GM12872 (cell line): ENCODE results near the gene MINK1.

Source experiments
- TF ChIP-seq, protein P1 (sequence below): IDR thresholded peaks from 3 replicates; pipeline ENCODE4 v1.5.1; 2011; ENCODE audit warnings: low read depth, mild to moderate bottlenecking, low read length, moderate library complexity; ENCODE audit not compliant: insufficient read depth

MINK1 gene

GRCh38 chr17:4896332-4897197 lies 63.4 kb downstream of the MINK1 start:
- TF ChIP-seq, protein P1, sequence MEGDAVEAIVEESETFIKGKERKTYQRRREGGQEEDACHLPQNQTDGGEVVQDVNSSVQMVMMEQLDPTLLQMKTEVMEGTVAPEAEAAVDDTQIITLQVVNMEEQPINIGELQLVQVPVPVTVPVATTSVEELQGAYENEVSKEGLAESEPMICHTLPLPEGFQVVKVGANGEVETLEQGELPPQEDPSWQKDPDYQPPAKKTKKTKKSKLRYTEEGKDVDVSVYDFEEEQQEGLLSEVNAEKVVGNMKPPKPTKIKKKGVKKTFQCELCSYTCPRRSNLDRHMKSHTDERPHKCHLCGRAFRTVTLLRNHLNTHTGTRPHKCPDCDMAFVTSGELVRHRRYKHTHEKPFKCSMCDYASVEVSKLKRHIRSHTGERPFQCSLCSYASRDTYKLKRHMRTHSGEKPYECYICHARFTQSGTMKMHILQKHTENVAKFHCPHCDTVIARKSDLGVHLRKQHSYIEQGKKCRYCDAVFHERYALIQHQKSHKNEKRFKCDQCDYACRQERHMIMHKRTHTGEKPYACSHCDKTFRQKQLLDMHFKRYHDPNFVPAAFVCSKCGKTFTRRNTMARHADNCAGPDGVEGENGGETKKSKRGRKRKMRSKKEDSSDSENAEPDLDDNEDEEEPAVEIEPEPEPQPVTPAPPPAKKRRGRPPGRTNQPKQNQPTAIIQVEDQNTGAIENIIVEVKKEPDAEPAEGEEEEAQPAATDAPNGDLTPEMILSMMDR: no peak

DNA sequence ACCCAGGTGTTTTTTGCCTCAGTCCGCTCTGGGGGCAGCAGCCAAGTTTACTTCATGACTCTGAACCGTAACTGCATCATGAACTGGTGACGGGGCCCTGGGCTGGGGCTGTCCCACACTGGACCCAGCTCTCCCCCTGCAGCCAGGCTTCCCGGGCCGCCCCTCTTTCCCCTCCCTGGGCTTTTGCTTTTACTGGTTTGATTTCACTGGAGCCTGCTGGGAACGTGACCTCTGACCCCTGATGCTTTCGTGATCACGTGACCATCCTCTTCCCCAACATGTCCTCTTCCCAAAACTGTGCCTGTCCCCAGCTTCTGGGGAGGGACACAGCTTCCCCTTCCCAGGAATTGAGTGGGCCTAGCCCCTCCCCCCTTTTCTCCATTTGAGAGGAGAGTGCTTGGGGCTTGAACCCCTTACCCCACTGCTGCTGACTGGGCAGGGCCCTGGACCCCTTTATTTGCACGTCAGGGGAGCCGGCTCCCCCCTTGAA lies 64.1 kb downstream of the MINK1 start:
- TF ChIP-seq, protein P1: no peak

- TF ChIP-seq, protein P1: no peak
Measured at GRCh38 chr17:4897785-4898184, 64.6 kb downstream of the MINK1 start.

- TF ChIP-seq, protein P1: no peak
Measured at GRCh38 chr17:4898351-4898750, 65.2 kb downstream of the MINK1 start.

DNA sequence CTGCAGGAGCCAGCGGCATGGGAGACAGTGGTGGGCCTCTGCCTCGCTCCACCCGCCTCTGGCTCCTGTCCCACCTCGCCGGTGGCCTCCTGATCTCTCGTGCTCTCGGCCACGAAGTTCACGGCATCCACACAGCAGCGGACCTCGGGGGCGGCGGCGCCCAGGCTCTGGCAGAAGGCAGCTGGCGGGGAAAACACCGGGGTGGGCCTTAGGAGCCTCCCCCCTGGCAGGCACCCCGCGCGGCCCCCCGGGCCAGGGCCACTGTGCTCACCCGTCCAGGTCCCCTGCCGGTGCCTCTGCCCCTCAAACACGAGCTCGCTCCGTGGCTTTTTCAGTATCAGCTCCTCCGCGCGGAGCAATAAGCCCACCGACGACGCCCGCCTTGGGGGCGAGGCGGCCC lies 65.8 kb downstream of the MINK1 start:
- TF ChIP-seq, protein P1: no peak

DNA sequence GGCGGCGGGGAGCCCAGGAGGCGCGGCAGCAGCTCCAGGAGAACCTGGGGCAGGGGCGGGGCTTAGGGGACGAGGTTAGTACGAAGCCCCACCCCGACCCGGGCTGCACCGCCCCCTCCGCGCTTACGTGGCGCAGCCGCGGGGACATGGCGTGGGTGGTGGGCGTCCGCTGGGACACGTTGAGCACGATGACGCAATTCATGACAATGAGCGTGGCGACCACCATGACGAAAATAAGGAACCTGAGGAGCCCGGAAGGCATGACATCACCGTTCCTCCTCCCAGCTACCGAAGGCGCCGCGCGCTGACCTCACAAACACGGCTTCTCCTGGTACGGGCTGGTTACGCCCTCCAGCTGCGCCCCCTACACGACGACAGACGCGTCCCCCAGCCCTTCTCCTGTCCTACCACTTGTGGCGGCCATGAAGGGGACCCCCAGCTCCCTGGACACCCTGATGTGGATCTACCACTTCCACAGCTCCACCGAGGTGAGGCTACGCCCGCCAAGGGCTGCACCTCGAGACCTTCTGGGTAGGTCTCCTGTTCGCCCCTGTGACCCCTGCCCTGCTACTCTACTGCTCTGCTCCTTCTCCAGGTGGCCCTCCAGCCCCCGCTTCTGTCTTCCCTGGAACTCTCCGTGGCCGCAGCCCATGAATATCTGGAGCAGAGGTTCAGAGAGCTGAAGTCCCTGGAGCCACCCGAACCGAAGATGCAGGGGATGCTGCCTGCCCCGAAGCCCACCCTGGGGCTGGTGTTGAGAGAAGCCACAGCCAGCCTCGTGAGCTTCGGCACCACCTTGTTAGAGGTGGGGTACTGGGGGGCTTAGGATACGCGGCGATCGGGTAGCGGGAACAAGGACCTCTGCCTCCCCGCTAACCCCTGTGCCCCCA lies 66.4 kb downstream of the MINK1 start, which contains the start of gene C17orf107:
Gene C17orf107 (plus strand): TSS at position 196 of the 890 bp plus-strand sequence. CDS start 227 bp downstream, at position 423.
- TF ChIP-seq, protein P1: no peak

DNA sequence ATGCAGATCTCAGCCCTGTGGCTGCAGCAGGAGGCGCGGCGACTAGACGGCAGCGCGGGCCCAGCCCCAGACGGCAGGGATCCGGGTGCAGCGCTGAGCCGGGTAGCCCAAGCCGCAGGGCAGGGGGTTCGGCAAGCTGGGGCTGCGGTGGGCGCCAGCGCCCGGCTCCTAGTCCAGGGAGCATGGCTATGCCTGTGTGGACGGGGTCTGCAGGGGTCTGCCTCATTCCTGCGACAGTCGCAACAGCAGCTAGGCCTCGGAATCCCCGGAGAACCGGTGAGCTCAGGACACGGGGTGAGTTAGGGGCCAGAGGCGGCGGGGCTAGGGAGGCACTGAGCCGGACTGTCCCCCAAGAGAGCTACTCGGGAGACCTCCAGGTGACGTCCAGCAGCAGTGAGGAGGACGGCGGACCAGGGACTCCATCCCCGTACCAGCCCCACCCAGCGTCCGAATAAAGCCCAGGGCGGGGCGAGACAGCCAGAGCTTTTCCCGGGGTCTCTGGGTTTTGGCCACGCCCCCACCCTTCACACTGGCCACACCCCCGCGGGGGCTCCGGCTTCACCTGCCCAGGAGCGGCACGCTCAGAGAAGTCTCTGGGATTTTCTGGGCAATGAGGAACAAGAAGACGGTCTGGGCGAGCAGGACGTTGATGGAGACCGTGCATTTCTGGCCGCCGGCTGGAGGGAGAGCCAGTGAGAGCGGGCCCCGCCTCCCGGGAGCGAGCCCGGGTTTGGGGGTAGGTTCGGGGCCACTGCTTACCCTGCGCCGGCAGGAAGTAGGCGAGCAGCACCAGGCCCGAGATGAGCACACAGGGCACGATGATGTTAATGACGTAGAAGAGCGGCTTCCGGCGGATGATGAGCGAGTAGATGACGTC lies 67.3 kb downstream of the MINK1 start:
- TF ChIP-seq, protein P1: no peak
